HG03039 (cell line): ENCODE results near the gene HMCN1.

Experiments
- ATAC-seq: cut with Tn5 transposase; IDR thresholded peaks from one replicate; pipeline ENCODE4 v1.9.1; 2021; ENCODE audit warnings: mild to moderate bottlenecking, moderate library complexity; ENCODE audit not compliant: unreplicated experiment

Gene HMCN1

DNA sequence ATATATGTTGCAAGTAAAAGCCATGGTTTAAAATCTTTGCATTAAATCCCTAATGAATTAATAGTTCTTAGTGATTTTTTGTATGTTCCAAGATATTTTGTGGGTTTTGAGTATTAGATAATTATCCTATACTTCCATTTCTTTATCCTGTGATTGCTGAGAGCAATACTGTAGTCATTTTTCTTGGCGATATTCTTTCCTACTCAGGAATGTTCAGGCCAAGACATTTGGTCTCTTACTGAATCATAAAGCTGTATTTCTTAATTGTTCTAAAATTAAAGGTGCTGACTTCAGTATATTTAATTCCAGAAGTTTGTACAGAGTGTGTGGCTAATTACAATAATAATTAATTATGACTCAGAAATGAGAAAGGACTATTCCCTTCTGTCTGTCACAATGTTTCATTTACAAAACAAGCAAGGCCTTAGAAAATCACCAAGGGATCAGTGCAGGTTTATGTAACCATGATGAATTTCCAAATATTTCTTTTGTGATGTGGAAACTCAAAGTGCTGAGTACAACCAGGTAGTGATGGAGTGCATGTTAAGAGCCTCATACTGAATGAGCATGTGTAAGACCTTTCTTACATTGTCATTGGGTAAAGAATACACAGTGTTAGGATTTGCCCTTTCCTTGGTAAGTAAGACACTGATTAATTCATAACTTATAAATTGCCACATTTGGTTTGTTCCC, 161.2 kb downstream of the HMCN1 start:
- no peak for ATAC-seq

DNA sequence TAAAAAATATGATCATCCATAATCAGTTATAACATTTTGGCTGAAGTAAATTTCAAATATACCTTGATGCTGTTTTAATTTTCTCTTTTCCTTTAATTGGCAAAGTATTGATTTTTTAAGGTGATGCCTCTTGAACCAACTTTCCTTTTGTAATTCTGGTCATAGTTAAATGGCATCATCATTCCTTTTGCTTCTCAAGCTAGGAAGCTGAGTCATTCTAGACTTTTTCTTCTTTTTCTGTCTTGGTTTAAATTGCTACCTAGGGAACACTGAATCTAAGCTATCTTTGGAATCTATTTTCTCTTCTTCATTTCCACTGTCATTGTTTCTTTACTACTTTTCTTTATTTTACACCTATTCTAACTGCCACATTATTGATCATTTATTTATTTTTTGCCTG, 162.7 kb downstream of the HMCN1 start:
- ATAC-seq: no peak

DNA sequence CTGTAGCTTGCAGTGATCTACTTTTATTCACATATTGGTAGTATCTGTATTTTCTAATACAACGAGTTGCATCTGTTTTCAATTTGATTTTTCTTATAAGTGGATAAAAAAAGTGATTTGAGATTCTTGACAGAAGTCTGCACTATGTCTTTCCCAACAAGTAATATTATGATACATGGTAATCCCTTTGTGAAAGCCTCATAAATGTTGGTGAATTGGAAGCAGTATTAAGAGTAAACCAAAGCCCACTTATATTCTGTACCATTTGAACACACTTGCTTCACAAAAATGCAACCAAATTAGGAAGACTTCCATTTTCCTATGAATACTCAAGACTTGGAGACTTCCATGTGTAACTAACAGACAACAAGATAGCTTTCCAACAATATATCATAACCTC, 172.0 kb downstream of the HMCN1 start:
- ATAC-seq: no peak

DNA sequence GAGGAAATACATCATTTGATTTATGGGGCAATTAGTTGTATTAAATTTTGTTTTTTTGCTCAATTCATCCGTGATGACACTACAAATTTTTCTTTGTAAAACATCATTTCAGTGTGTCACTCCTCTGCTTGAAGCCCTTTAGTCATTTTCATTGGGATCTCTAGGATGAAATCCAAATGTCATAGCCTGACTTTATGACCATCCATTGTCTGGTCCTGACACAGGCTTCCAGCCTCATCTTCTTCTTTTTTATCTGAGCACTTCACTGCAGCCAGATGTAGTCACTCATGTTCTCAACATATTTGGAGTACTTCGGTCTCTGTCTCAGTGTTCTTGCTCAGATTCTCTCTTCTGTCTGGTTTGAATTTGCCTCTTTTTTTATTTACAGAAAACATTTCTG, 173.1 kb downstream of the HMCN1 start:
- ATAC-seq: no peak

DNA sequence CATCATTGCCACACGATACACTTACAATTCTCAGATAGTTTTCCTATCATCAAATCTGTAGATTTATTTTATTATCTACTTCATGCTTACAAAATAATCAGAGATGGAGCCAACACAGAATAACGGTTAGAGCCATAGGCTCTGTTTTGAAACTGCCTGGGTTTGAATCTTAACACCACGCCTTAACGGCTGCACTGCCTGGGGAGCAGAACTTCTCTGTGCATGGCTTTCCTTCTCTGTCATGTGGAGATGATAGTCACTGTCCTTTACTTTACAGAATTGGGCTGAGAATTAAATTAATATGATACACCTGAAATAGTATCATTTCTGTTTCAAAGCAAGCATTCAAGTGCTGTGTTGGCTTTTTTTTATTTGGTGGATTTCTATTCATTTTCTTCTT, 177.8 kb downstream of the HMCN1 start:
- no peak for ATAC-seq

DNA sequence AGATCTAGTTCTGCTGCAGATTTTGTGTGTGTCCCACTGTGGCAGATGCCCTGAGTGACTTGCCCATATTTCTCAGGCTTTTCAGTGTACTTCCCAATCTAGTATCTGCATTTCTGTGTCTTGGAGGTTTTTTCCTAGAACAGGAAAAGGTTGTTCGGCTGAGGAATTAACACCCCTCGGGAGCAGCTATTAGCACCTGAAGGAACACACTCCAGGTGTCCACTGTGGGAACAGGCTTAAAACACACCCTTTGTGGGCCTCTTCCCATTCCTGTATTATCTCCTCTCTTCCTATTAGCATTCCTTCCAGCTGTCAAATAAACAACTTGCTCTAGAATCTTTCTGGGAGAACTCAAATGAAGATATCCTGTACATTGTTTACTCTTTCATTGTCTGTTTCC, 178.3 kb downstream of the HMCN1 start:
- no peak for ATAC-seq

DNA sequence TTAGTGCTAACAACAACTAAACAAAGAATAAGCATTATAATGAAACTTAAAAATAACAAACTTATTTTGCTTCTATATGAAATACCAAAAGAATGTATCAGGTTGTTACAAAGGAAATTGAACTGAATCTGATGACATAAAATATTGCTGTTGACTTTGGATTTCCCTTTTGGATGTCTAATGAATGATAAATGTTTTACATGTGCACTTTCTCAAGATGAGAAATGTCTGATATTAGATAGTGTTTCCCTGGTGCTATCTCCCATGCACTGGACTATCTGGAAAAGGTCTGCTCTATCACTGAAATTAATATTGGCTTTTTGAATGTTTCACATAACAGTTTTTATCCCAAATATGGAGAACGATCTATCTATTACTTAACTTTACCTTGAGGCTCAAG, 179.9 kb downstream of the HMCN1 start:
- no peak for ATAC-seq

DNA sequence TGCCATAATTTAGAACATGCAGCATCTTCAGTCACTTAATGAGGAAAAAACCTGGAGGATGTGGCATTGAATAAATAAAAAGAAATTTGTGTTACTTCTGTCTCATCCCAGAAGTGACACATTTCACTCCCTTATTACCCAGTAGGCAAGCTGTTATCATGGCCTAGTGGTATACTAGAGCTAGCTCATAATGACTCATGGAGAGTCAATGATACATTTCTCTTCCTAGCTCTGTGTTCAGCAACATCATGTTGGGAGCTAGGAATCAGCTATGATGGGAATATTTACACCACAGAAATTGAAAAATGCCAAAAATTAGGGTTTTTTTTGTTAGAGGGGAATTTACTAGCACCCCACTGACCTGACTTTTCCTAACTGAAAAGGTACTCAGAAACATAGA, 182.7 kb downstream of the HMCN1 start:
- ATAC-seq: no peak

DNA sequence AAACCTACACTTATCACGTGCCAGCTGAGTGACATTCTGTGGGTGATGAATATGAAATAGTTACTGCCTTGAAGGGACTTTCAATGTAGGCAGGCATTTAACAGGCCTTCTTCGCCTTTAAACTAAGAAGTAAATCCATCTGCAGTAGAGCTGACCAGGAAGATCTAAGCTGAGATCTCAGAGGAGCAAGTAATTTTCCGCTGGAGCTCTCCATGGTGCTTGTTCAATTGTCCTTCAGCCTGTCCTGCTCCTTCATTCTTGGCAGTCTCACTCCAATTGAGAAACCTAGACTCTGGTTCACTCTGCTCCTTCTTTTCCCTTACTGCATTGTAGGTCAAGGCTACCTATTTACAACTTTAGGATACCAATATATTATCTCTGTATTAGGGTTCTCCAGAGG, 183.5 kb downstream of the HMCN1 start:
- ATAC-seq: no peak

DNA sequence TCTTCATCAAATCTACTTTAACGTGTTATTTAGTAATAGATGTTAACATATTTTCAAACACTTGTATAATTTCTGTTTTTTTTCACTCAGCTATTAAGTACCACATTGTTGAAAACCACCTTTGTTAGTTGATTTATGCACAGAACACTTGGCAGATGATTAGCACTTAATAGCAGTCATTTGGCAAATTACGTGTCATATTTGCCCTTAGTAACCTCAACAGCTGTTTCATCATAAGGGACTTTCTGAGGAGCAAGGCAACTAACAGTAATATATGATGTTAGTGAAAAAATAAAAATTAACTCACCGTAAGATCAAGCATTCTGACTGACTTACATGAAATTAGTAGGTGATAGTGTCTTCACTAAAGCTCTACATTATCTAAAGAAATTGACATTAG, 186.4 kb downstream of the HMCN1 start:
- no peak for ATAC-seq

DNA sequence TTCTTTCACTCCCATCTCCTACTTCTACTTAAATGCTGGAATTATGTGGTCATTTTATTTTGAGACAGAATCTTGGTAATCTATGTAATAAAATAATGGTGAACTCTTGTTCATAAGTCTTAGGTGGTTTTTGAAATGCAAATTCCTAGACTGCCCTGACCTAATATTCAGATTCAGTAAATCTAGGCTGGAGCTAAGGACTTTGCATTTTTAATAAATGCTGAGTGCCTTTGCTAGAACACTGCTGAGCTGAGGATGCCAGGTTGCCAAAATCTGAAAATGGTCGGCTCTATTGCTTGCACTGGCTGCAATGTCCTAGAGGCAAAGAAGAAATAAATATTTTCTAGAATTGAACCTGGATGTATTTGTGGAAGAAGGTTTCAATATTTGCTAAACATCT, 187.4 kb downstream of the HMCN1 start:
- ATAC-seq: no peak

DNA sequence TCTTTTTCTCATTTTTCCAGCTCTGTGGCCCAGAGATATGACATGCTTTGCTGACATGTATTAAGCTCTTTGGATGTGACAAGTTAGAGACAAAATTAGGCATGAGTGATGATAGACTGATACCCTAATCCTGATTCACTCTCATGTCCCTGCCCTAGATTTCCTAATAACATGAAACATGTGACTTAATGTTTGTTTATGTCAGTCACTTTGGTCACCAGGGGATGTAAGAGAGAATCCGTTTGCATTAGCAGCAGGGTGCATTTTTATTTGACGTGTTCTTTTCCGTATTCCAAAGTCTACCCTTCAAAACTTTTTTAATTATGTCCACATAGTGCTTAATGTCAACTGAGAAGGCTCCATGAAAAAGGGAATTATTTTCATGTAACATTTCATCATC, 192.4 kb downstream of the HMCN1 start:
- no peak for ATAC-seq

DNA sequence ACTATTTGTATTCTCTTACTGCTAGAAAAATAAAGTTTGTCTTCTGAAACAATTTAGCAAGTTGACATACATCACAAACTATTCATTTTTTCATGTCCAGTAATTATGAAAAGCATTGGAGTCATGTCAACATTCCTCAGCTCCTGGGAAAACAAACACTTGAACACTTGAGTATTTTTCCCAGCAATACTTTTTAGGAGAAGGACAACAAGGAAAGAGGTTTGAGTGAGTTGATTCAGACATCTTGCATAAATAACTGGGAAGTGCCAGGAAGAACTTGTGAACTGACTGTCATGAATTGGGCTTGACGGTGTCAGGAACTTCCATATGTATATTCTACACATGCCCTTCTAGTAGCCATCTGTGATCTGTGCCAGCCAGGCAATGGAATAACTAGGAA, 195.6 kb downstream of the HMCN1 start:
- no peak for ATAC-seq

DNA sequence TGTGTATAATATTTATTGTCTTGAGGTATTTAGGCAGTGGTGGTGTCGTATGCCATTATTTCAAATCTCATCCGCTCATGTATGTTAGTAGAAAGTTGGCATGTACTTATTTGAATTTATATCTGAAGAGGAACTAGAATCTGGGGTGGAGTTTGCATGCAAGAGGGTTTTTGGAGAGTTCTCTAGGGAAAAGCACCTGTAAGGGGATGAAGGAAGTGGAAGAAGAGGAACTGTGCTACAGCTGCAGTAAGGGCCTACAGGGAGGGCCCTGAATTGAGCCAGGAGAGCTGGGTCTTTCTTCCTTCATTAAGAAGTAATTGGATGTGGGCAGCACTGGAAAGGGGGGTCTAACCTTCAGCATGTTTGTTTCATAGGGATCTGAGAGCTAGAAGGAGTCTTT, 197.2 kb downstream of the HMCN1 start:
- no peak for ATAC-seq

DNA sequence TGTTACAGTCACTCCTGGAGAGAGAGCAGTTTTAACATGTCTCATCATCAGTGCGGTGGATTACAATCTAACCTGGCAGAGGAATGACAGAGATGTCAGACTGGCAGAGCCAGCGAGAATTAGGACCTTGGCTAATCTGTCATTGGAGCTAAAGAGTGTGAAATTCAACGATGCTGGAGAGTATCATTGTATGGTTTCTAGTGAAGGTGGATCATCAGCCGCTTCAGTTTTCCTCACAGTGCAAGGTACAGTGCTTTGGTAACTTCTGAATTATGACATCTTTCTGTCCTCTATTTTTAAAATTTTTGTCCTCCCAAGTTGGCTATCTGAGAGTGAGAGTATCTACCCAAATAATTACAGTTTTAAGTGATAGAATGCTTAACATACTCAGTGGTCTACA, 199.4 kb downstream of the HMCN1 start:
- ATAC-seq: no peak

DNA sequence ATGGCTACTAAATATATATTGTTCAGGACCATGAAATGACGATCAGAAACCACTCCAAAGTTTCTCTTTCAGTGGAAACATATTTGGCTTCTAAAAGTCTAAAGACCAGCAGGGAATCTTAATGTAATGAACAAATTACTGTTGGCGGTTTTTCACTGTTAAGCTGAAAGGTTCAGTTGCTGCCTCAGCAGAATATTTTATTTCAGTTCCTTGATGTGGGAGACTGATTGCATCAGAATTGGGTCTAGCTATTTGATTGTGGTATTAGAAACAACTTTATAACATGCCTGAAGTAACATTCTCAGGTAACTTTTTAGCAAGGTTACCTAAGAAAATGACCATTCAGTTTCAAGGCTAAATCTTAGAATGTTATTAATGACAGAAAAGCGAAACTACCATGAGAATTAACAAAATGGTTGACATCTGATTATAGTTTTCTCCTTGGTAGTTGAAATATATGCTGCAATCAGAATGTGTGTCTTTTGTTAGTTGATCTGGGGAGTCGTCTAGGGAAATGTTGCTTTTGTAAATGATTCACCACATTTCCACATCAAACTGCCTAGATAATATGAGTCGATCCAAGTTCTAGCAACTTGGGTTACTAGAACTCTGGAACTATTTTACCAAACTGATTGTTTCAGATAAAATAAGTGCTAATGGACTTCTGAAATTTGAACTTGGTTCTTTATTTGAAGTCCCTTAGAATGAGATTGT, 200.4 kb downstream of the HMCN1 start:
- no peak for ATAC-seq

DNA sequence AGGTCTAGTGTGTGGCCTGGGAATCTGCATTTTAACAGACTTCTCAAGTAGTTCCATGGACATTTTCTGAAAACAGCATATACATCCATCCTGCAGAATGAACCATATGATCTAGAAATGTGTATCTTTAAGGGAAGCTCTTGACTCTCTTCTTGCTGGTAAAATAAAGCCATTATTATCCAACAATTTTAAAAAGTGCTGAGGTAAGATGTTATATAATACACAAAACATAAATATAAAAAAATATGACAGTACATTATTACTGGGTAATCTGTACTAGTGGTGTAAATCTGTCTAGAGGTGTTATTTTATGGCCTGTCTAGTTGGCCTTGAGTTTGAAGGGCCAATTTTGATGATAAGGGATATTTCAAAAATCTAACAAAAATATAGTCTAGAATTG, 201.2 kb downstream of the HMCN1 start:
- no peak for ATAC-seq

DNA sequence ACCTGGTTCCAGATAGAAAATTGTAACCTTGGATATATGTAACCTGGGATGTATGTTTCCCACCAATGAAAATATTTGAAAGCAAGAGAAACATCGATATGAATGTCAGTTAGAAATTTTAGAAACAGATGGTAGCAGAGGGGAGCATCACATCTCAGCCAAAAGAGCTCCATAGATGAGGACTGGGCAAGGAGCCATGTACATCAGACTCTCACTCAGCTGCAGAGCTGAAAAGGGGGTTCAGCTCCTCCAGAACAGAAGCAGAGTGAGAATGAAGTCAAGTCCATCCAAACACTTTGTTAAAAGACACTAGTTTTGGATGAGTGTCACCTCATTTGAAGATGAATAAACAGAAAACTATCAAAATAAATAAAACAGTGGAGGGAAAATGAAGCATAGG, 202.4 kb downstream of the HMCN1 start:
- no peak for ATAC-seq

DNA sequence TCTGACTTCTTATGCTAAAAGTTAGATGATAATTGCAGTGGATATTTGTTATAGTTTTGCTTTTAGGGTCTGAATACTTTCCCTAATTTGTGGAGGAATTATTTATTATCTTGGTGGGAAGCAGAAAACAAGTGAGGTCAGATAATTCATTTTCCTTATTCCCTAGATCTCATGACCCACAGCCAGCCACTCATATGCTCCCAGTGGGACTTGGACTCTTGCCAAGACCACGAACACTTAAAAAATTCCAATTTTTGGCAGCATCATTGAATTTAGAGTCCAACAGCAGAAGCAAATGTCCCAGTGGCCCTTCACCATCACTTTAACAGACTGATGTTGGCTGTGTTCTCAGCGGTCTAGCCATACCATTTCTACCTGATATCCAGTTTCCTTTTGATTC, 204.2 kb downstream of the HMCN1 start:
- ATAC-seq: no peak

DNA sequence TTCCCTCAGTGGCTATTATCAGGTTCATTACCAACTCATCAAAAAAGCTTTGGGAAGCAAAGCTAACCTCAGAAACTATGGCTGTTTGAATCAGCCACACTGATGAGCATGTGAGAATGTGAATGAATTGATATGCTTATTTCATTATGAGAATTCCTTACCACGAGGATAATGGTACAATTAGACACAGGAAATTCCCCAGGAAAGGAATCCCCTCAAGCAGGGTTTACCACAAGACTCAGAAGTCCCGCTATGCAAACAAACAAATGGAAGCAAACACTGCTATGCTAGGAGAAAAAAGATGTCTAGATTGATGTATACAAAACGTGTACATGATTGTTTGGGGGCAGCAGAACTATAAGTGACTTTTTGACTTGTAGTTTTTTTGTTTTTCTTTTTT, 205.0 kb downstream of the HMCN1 start:
- no peak for ATAC-seq

DNA sequence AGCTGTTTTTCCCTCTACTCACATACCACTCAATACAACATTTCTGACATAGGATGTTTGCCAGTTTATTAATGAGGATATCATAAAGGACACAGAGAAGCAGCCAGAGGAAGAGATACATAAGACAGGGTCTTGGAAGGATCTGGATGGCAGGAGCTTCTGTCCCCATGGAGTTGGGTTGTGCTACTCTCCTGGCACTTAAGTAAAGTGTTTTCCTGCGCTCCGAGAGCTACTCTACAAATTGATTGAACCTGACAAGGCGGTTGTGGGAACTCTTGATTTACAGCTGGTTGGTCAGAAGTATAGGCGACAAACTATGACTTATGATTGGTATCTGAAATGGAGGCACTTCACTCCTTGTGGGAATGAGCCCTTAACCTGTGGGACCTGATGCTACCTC, 208.8 kb downstream of the HMCN1 start:
- ATAC-seq: no peak

DNA sequence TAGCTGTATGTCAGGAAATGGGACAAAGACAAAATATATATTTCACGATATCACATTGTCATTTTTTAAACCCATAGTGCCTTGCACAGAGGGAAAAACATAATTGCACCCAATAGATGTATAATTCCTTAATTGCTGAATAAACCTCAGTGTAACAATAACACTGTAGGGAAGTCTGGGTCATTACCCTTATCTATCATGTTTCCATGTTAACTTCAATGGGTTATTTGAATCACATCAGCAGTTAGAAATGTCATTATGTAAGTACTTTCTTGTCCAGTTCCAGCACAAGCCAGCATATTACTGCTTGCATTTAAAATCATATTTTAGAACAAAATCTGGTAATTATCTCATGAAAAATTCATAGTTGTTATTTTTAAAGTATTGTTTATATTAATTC, 222.7 kb downstream of the HMCN1 start:
- no peak for ATAC-seq
